Activated naive CD4-positive, alpha-beta T cell treated with anti-CD3 and anti-CD28 coated beads, Interleukin-2, amount 50 U/mL, for 72 hours (primary cell): Measurements from ENCODE around the gene PPP6R3. TPM values are rescaled to one million over a fixed set of nuclear protein-coding genes. Genes with fewer than 3 reads are reported as not detected.
"Not testable (repeated sequence)": the region's sequence is repeated elsewhere in the genome, so short reads cannot be mapped to it uniquely, and the experiment has no call there.

Experiments used
- ATAC-seq, 2 donors: fragments of 150-1000 bp; cut with Tn5 transposase; 2 replicates each; pipeline ENCODE4 v1.10.0; 2021; ENCODE audit warnings: mild to moderate bottlenecking in 2 of 2, moderate library complexity in 2 of 2
- DNase-seq, 2 donors: peaks; one replicate each; pipeline ENCODE4 v3.0.0; 2021 to 2022; ENCODE audit warnings: low spot score in 2 of 2
- H3K27ac Mint-ChIP-seq, 2 donors: one replicate each; pipeline ENCODE4 v1.8.0; 2022; ENCODE audit warnings: mild to moderate bottlenecking in 2 of 2, mixed read lengths in 2 of 2
- H3K36me3 Mint-ChIP-seq, 2 donors: one replicate each; pipeline ENCODE4 v1.8.0; 2022; ENCODE audit warnings: mixed read lengths in 2 of 2
- H3K9me3 Mint-ChIP-seq, 2 donors: one replicate each; pipeline ENCODE4 v1.8.0; 2022; ENCODE audit warnings: mixed read lengths in 2 of 2
- total RNA-seq, 2 donors: library from RNA; stranded (reverse); gene quantifications; one replicate each; pipeline ENCODE4 v1.2.3, GENCODE V29; 2022

Gene PPP6R3
- total RNA-seq, 2 donors from 2014 or later = 118 to 149 TPM

GRCh38 chr11:68610452-68611116 is 150.0 kb downstream of the PPP6R3 start:
- DNase-seq (no peak), ATAC-seq (no peak)
- no peaks in the 10 kb centered on the region for H3K9me3 Mint-ChIP-seq
- no peak overlapping the region for H3K27ac Mint-ChIP-seq
- peaks cover 16 to 34% of the 10 kb centered on the region in 2 donors for H3K36me3 Mint-ChIP-seq

- H3K36me3 Mint-ChIP-seq = peaks cover 5 to 36% of the 10 kb centered on the region in 2 donors
- H3K9me3 Mint-ChIP-seq = no peaks in the 10 kb centered on the region
- ATAC-seq = no peak
Measured at GRCh38 chr11:68615657-68616056, 155.1 kb downstream of the PPP6R3 start.

GRCh38 chr11:68617925-68618809 is 157.6 kb downstream of the PPP6R3 start:
- H3K27ac Mint-ChIP-seq = peak overlapping the region in 1 of 2 donors; percentile 58
- DNase-seq (no peak), ATAC-seq (no peak)
- H3K36me3 Mint-ChIP-seq = peaks cover 0 to 22% of the 10 kb centered on the region in 2 donors
- H3K9me3 Mint-ChIP-seq = no peaks in the 10 kb centered on the region

More at GRCh38 chr11:68615657-68616056, 155.1 kb downstream of the PPP6R3 start:
- H3K27ac Mint-ChIP-seq = no peak overlapping the region
- no peak for DNase-seq

DNA sequence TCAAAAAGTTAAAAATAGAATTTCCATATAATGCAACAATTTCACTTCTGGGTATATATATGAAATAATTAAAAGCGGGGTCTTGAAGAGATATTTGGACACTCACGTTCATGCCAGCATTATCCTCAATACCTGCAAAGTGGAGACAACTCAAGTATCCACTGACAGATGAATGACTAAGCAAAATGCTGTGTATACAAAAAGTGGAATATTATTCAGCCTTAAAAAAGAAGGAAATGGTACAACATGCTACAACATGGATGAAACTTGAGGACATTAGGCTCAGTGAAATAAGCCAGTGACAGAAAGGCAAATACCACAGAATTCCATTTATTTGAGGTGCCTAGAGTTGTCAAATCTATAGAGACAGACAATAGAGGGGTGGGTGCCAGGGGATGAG is 161.3 kb downstream of the PPP6R3 start:
- DNase-seq (no peak), ATAC-seq (no peak)
- H3K27ac Mint-ChIP-seq = no peak overlapping the region
- no peaks in the 10 kb centered on the region for H3K9me3 Mint-ChIP-seq
- H3K36me3 Mint-ChIP-seq = no peaks in the 10 kb centered on the region

- DNase-seq, ATAC-seq, H3K36me3 Mint-ChIP-seq, H3K27ac Mint-ChIP-seq, H3K9me3 Mint-ChIP-seq: not testable (repeated sequence)
Measured at GRCh38 chr11:68623706-68624105, 163.2 kb downstream of the PPP6R3 start.

GRCh38 chr11:68625069-68625468 is 164.5 kb downstream of the PPP6R3 start:
- not testable (repeated sequence) for ATAC-seq, H3K9me3 Mint-ChIP-seq, DNase-seq, H3K27ac Mint-ChIP-seq, H3K36me3 Mint-ChIP-seq

GRCh38 chr11:68626236-68626635 is 165.7 kb downstream of the PPP6R3 start:
- H3K9me3 Mint-ChIP-seq, DNase-seq, H3K36me3 Mint-ChIP-seq, H3K27ac Mint-ChIP-seq, ATAC-seq: not testable (repeated sequence)

DNA sequence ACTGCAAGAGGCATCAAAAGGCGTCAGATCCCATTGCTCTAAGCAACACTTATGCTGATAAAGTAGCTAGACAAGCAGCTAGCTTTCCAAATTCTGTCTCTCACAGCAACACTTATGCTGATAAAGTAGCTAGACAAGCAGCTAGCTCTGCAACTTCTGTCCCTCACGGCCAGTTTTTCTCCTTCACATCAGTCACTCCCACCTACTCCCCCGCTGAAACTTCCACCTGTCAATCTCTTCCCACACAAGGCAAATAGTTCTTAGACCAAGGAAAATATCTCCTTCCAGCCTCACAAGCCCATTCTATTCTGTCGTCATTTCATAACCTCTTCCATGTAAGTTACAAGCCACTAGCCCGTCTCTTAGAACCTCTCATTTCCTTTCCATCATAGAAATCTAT is 168.3 kb downstream of the PPP6R3 start:
- H3K9me3 Mint-ChIP-seq, H3K36me3 Mint-ChIP-seq, DNase-seq, ATAC-seq, H3K27ac Mint-ChIP-seq: not testable (repeated sequence)

- DNase-seq, ATAC-seq, H3K9me3 Mint-ChIP-seq, H3K27ac Mint-ChIP-seq, H3K36me3 Mint-ChIP-seq: not testable (repeated sequence)
Measured at GRCh38 chr11:68632375-68632774, 171.8 kb downstream of the PPP6R3 start.

DNA sequence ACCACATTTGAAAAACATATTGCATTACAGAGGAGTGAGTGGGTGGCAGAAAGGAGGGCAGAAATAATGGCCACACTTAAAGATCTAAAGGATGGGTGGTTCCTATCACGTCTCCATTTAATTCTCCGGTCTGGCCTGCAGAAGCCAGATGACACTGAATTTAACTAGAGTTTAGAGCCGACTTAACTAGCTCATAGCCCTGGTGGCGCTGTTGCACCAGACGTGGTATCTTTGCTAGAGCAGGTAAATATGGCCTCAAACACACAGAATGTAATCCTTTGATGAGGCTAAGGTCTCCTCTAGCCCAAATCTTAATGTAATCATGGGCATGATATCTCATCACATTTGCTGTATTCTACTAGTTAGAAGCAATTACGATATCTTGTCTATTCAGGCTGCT is 172.2 kb downstream of the PPP6R3 start:
- ATAC-seq (peak; percentile 48 to 63), DNase-seq (peak in 1 of 2 donors; percentile 42)
- Mint-ChIP-seq H3K27ac (no peak overlapping the region), H3K36me3 (no peaks in the 10 kb centered on the region), H3K9me3 (no peaks in the 10 kb centered on the region)

DNA sequence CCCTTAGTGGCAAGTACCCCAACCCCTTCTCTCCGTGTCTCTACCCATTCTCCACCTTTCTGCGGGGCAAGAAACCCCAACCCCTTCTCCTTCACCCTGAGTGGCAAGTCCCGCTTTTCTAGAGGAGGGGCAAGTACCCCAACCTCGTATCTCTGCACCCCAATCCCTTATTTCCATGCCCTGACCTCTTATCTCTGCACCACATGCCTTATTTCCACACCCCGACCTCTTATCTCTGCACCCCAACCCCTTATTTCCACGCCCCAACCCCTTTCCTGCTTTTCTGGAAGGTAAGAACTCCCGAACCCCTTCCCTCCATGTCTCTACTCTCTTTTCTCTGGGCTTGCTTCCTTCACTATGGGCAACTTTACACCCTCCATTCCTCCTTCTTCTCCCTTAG is 174.1 kb downstream of the PPP6R3 start:
- ATAC-seq, H3K9me3 Mint-ChIP-seq, DNase-seq, H3K27ac Mint-ChIP-seq, H3K36me3 Mint-ChIP-seq: not testable (repeated sequence)

DNA sequence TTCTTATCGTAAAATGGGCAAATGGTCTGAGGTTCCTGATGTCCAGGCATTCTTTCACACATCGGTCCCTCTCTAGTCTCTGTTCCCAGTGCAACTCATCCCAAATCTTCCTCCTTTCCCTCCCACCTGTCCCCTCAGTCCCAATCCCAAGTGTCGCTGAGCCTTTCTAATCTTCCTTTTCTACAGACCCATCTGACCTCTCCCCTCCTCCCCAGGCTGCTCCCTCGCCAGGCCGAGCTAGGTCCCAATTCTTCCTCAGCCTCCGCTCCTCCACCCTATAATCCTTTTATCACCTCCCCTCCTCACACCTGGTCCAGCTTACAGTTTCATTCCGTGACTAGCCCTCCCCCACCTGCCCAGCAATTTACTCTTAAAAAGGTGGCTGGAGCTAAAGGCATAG is 174.6 kb downstream of the PPP6R3 start:
- DNase-seq, H3K27ac Mint-ChIP-seq, H3K36me3 Mint-ChIP-seq, ATAC-seq, H3K9me3 Mint-ChIP-seq: not testable (repeated sequence)

GRCh38 chr11:68635883-68636282 is 175.3 kb downstream of the PPP6R3 start:
- H3K36me3 Mint-ChIP-seq, H3K27ac Mint-ChIP-seq, DNase-seq, H3K9me3 Mint-ChIP-seq, ATAC-seq: not testable (repeated sequence)

GRCh38 chr11:68639322-68639721 is 178.8 kb downstream of the PPP6R3 start:
- H3K9me3 Mint-ChIP-seq, H3K36me3 Mint-ChIP-seq, H3K27ac Mint-ChIP-seq, ATAC-seq, DNase-seq: not testable (repeated sequence)

GRCh38 chr11:68641880-68642279 is 181.3 kb downstream of the PPP6R3 start:
- H3K27ac Mint-ChIP-seq = no peak overlapping the region
- peaks cover under 1 to 6% of the 10 kb centered on the region in 2 donors for H3K36me3 Mint-ChIP-seq
- peaks cover 9 to 14% of the 10 kb centered on the region in 2 donors for H3K9me3 Mint-ChIP-seq
- DNase-seq (no peak), ATAC-seq (no peak)

- ATAC-seq = no peak
- DNase-seq = no peak
- Mint-ChIP-seq H3K27ac (no peak overlapping the region), H3K9me3 (peaks cover 15 to 21% of the 10 kb centered on the region in 2 donors), H3K36me3 (peaks cover 8 to 12% of the 10 kb centered on the region in 2 donors)
Measured at GRCh38 chr11:68643585-68643984, 183.0 kb downstream of the PPP6R3 start.

- no peak for ATAC-seq
- no peak for DNase-seq
- H3K27ac Mint-ChIP-seq = no peak overlapping the region
- peaks cover 15 to 21% of the 10 kb centered on the region in 2 donors for H3K9me3 Mint-ChIP-seq
- peaks cover 8 to 17% of the 10 kb centered on the region in 2 donors for H3K36me3 Mint-ChIP-seq
Measured at GRCh38 chr11:68646832-68647231, 186.3 kb downstream of the PPP6R3 start.
